ENCODE data around the gene TYMP. TPM values are rescaled to one million over a fixed set of nuclear protein-coding genes. Genes with fewer than 3 reads are reported as not detected.
"Not testable (repeated sequence)": the region's sequence is repeated elsewhere in the genome, so short reads cannot be mapped to it uniquely, and the experiment has no call there.

Gene TYMP
- total RNA-seq, 4 donors from 2014 or later: 86.0 to 281 (median 137) TPM

DNA sequence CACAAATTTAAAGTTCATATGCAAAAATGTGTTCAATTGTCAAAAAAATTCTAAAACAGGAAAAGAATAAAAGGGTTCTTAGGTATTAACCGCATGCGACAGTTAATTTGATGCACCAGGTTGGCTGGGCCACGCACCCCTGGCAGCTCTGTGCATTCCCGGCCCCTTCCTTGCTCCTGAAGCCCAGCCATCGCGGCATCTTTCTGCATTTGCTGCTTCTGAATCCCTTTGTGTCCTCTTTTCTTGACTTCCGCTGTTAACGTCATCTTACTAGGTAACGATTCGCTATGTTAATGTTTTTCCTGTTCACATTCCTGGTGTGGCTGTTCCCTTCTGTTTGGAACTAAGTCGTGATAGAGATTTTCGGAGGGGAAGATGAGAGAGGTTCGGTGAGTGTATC is 8.0 kb upstream of the TYMP start:
- H3K36me3 ChIP-seq: no peaks in the 10 kb centered on the region
- no peak for TF ChIP-seq POLR2A (IDR thresholded peaks at IDR 0.05)
- TF ChIP-seq, protein P1, sequence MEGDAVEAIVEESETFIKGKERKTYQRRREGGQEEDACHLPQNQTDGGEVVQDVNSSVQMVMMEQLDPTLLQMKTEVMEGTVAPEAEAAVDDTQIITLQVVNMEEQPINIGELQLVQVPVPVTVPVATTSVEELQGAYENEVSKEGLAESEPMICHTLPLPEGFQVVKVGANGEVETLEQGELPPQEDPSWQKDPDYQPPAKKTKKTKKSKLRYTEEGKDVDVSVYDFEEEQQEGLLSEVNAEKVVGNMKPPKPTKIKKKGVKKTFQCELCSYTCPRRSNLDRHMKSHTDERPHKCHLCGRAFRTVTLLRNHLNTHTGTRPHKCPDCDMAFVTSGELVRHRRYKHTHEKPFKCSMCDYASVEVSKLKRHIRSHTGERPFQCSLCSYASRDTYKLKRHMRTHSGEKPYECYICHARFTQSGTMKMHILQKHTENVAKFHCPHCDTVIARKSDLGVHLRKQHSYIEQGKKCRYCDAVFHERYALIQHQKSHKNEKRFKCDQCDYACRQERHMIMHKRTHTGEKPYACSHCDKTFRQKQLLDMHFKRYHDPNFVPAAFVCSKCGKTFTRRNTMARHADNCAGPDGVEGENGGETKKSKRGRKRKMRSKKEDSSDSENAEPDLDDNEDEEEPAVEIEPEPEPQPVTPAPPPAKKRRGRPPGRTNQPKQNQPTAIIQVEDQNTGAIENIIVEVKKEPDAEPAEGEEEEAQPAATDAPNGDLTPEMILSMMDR (IDR thresholded peaks at IDR 0.05): no peak
- no peaks in the 10 kb centered on the region for H3K9me3 ChIP-seq
- WGBS, 2 donors: 80 to 89% methylated on average over 12 to 13 of the region's 13 CpGs
- H3K27ac ChIP-seq: peak overlapping the region; percentile 85 to 95 (median 94)
- no peak overlapping the region for H3K4me3 ChIP-seq
- no peak for DNase-seq
- H3K4me1 ChIP-seq: peaks cover 21 to 85% (median 38%) of the 10 kb centered on the region in 3 donors
- intact Hi-C loops (cut with DNase I): no loop called here
- peaks cover 0 to 20% (median 0%) of the 10 kb centered on the region in 4 donors for H3K27me3 ChIP-seq

DNA sequence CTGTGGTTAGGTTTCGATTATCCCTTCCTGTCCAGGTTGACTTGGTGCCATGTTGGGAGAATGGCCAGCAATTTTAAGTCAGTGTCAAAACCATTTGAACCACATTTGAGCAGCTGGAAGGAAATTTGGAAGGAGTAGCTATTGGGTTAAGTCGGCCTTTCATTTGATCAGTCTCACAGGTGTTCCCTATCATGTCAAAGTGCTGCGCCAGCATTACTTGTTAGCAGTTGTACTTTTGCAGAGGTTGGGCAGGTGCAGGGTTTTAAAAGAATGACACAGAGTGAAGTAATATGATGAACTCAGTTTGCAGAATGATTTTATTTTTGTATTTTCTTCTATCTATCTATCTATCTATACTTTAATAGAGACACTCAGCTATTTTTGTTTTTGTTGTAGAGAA is 6.4 kb upstream of the TYMP start:
- no peak for TF ChIP-seq POLR2A (IDR thresholded peaks at IDR 0.05)
- TF ChIP-seq, protein P1 (IDR thresholded peaks at IDR 0.05): no peak
- H3K4me3 ChIP-seq: no peak overlapping the region
- intact Hi-C loops (cut with DNase I): no loop called here
- peak overlapping the region in 3 of 4 donors; percentile 7 to 68 (median 49) for H3K27ac ChIP-seq
- no peak for DNase-seq
- peaks cover 0 to 34% (median 0%) of the 10 kb centered on the region in 4 donors for H3K27me3 ChIP-seq
- H3K9me3 ChIP-seq: no peaks in the 10 kb centered on the region
- 28 to 67% methylated on average over 3 of the region's 3 CpGs for WGBS, 2 donors
- no peaks in the 10 kb centered on the region for H3K36me3 ChIP-seq
- H3K4me1 ChIP-seq: peaks cover 31 to 85% (median 31%) of the 10 kb centered on the region in 3 donors

DNA sequence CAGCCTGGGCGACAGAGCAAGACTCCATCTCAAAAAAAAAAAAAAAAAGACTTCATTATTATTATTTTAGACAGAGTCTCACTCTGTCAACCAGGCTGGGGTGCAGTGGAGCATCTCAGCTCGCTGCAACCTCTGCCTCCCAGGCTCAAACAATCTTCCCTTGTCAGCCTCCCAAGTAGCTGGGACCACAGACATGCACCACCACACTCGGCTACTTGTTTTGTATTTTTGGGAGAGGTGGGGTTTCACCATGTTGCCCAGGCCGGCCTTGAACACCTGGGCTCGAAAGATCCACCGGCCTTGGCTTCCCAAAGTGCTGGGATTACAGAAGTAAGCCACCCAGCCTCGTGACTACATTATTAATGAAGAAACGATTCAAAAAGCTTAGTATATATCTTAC is 5.3 kb upstream of the TYMP start:
- peaks cover 0 to 45% (median 0%) of the 10 kb centered on the region in 4 donors for H3K27me3 ChIP-seq
- no peaks in the 10 kb centered on the region for H3K36me3 ChIP-seq
- intact Hi-C loops (cut with DNase I): no loop called here
- no peaks in the 10 kb centered on the region for H3K9me3 ChIP-seq
- no peak overlapping the region for H3K4me3 ChIP-seq
- H3K27ac ChIP-seq: no peak overlapping the region
- TF ChIP-seq, protein P1 (IDR thresholded peaks at IDR 0.05): no peak
- no peak for TF ChIP-seq POLR2A (IDR thresholded peaks at IDR 0.05)
- H3K4me1 ChIP-seq: peaks cover 22 to 85% (median 34%) of the 10 kb centered on the region in 3 donors
- 85 to 89% methylated on average over 6 to 8 of the region's 8 CpGs for WGBS, 2 donors
- no peak for DNase-seq

DNA sequence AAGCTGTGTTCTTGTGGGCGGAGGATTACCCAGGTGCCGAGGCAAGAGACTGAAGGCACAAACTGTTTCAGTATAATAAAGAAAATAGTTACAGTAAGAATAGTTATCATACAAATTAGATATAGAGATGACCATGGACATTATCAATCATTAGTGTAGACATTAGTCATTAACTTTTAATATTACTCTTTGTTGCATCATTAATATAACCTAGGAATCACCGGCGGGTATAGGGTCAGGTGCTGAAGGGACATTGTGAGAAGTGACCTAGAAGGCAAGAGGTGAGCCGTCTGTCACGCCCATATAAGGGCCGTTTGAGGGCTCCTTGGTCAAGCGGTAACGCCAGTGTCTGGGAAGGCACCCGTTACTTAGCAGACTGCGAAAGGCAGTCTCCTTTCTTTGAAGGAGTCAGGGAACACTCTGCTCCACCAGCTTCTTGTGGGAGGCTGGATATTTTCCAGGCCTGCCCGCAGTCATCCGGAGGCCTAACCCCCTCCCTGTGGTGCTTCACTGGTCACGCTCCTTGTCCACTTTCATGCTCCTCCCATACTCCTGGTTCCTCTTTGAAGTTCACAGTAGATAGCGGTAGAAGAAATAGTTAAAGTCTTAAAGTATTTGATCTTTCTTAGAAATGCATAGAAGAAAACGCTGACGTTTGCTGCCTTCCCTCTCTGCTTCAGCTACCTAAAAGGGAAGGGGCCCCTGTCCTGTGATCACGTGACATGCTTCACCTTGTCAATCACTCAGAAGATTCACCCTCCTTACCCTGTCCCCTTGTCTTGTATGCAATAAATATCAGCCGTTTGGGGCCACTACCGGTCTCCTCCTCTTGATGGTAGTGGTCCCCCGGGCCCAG is 4.3 kb upstream of the TYMP start:
- Histone ChIP-seq H3K27ac (peak overlapping the region in 3 of 4 donors; percentile 15 to 99 (median 75)), H3K4me1 (peaks cover 21 to 87% (median 38%) of the 10 kb centered on the region in 3 donors), H3K27me3 (peaks cover 0 to 50% (median 0%) of the 10 kb centered on the region in 4 donors)
- intact Hi-C loops (cut with DNase I); H3K36me3 ChIP-seq; DNase-seq; H3K4me3 ChIP-seq; H3K9me3 ChIP-seq: not testable (repeated sequence)
- 60 to 65% methylated on average over 20 to 21 of the region's 21 CpGs for WGBS, 2 donors
- peak in 1 of 4 donors; percentile 47 for TF ChIP-seq POLR2A (IDR thresholded peaks at IDR 0.05)

DNA sequence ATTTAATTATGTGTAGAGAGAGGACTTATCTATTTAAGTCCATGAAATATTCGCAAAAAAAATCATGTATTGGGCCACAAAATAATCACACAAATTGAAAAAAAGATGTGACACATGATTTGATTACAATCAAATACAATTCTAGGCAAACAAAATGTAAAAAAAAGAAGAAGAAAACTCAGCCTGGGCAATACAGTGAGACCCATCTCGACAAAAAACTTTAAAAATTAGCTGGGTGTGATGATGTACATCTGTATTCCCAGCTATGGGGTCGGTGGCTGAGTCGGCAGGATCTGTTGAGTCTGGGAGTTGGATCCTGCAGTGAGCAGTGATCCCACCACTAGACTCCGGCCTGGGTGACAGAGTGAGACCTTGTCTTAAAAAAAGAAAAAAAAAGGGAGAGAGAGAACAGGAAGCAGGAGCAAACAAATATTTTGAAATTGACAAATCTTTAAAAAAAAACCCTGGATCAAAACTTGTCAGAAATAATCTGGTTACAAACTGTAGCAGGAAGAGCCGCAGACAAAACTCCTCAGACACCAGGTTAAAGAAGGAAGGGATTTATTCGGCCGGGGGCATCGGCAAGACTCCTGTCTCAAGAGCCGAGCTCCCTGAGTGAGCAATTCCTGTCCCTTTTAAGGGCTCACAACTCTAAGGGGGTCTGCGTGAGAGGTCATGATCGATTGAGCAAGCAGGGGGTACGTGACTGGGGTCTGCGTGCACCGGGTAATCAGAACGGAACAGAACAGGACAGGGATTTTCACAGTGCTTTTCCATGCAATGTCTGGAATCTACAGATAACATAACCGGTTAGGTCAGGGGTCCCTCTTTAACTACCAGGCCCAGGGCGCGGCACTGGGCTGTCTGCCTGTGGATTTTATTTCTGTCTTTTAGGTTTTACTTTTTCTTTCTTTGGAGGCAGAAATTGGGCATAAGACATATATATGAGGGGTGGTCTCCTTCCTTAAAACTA is 3.3 kb upstream of the TYMP start:
- no peak for DNase-seq
- H3K27me3 ChIP-seq: peaks cover 0 to 49% (median 0%) of the 10 kb centered on the region in 4 donors
- WGBS, 2 donors: 72 to 82% methylated on average over 19 of the region's 19 CpGs
- no peaks in the 10 kb centered on the region for H3K9me3 ChIP-seq
- H3K4me3 ChIP-seq: peak overlapping the region in 1 of 4 donors; percentile 87
- peaks cover 22 to 87% (median 32%) of the 10 kb centered on the region in 3 donors for H3K4me1 ChIP-seq
- intact Hi-C loops (cut with DNase I): no loop called here
- H3K27ac ChIP-seq: peak overlapping the region; percentile 96 to 100 (median 98)
- H3K36me3 ChIP-seq: no peaks in the 10 kb centered on the region
- no peak for TF ChIP-seq POLR2A (IDR thresholded peaks at IDR 0.05)
- TF ChIP-seq, protein P1 (IDR thresholded peaks at IDR 0.05): no peak

Data from esophagus squamous epithelium (tissue), 5 donors.